ENCODE data around the gene RND2.

RND2 gene

DNA sequence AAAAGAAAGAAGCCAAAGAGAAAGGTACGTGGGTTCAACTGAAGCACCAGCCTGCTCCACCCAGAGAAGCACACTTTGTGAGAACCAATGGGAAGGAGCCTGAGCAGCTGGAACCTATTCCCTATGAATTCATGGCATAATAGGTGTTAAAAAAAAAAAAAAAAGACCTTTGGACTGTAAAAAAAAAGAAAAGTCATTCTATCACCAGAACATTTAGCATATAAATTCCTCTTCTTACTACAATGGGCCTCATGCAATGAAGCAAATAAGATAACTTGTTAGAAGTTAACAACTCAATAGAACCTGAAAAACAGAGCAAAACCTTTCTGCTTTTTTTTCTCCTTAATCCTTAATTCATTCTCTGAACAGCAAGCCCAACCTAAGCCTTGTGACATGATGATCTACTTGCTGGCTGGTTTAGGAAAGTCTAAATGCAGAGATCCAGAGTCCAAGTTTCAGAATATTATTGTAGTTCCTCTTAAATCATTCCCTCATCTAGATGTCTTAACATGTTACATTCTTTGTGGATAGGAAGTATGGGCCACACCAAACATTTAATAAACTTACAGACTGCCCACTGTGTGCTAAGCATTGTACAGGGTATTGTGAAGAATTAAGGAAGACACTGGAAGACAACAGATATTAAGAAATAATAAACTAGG is 54.7 kb downstream of the RND2 start:
- DNase-seq (ENCODE audit: low spot score): no peak
